ENCODE data around the gene PCSK4.

PCSK4 gene

GRCh38 chr19:1512671-1513498 lies 22.7 kb upstream of the PCSK4 start, which contains the start of gene ADAMTSL5:
Gene ADAMTSL5 (minus strand): TSS chr19:1513019. CDS start chr19:1510943, 2,076 bp downstream.
- TF ChIP-seq CTCF (IDR thresholded peaks at IDR 0.05; ENCODE audit: insufficient read depth, low read length, poor library complexity, severe bottlenecking) = no peak
- peak; percentile 73 for DNase-seq (ENCODE audit: extremely low read depth, insufficient read length)
- H3K27me3 ChIP-seq (replicated peaks; ENCODE audit: control insufficient read depth, insufficient read depth, low read length) = no peaks in the 10 kb centered on the region; the same call in 1 of the 2 replicates
- no peaks in the 10 kb centered on the region for H3K36me3 ChIP-seq (ENCODE audit: control insufficient read depth, insufficient read depth, low read length)
- peak within 1 kb of the TSS; percentile 59 for H3K4me3 ChIP-seq (replicated peaks; ENCODE audit: low read depth, low read length)

GRCh38 chr19:1511318-1512317 lies 21.5 kb upstream of the PCSK4 start:
- Histone ChIP-seq H3K4me3 (replicated peaks; ENCODE audit: low read depth, low read length) (no peak overlapping the region), H3K36me3 (ENCODE audit: control insufficient read depth, insufficient read depth, low read length) (no peaks in the 10 kb centered on the region), H3K27me3 (replicated peaks; ENCODE audit: control insufficient read depth, insufficient read depth, low read length) (no peaks in the 10 kb centered on the region; the same call in 1 of the 2 replicates)
- no peak for DNase-seq (ENCODE audit: extremely low read depth, insufficient read length)
- no peak for TF ChIP-seq CTCF (IDR thresholded peaks at IDR 0.05; ENCODE audit: insufficient read depth, low read length, poor library complexity, severe bottlenecking)

GRCh38 chr19:1510807-1511206 lies 20.7 kb upstream of the PCSK4 start:
- Histone ChIP-seq H3K27me3 (replicated peaks; ENCODE audit: control insufficient read depth, insufficient read depth, low read length) (no peaks in the 10 kb centered on the region; the same call in 1 of the 2 replicates), H3K36me3 (ENCODE audit: control insufficient read depth, insufficient read depth, low read length) (no peaks in the 10 kb centered on the region), H3K4me3 (replicated peaks; ENCODE audit: low read depth, low read length) (no peak overlapping the region)
- no peak for DNase-seq (ENCODE audit: extremely low read depth, insufficient read length)
- no peak for TF ChIP-seq CTCF (IDR thresholded peaks at IDR 0.05; ENCODE audit: insufficient read depth, low read length, poor library complexity, severe bottlenecking)

- Histone ChIP-seq H3K4me3 (replicated peaks; ENCODE audit: low read depth, low read length) (no peak overlapping the region), H3K36me3 (ENCODE audit: control insufficient read depth, insufficient read depth, low read length) (no peaks in the 10 kb centered on the region), H3K27me3 (replicated peaks; ENCODE audit: control insufficient read depth, insufficient read depth, low read length) (no peaks in the 10 kb centered on the region; the same call in 1 of the 2 replicates)
- no peak for TF ChIP-seq CTCF (IDR thresholded peaks at IDR 0.05; ENCODE audit: insufficient read depth, low read length, poor library complexity, severe bottlenecking)
- no peak for DNase-seq (ENCODE audit: extremely low read depth, insufficient read length)
Measured at GRCh38 chr19:1510442-1510806, 20.3 kb upstream of the PCSK4 start.

GRCh38 chr19:1509602-1510441 lies 19.7 kb upstream of the PCSK4 start:
- no peak for TF ChIP-seq CTCF (IDR thresholded peaks at IDR 0.05; ENCODE audit: insufficient read depth, low read length, poor library complexity, severe bottlenecking)

More at GRCh38 chr19:1509602-1510441, 19.7 kb upstream of the PCSK4 start:
- no peaks in the 10 kb centered on the region for H3K36me3 ChIP-seq (ENCODE audit: control insufficient read depth, insufficient read depth, low read length)
- DNase-seq (ENCODE audit: extremely low read depth, insufficient read length) = no peak
- no peak overlapping the region for H3K4me3 ChIP-seq (replicated peaks; ENCODE audit: low read depth, low read length)
- H3K27me3 ChIP-seq (replicated peaks; ENCODE audit: control insufficient read depth, insufficient read depth, low read length) = no peaks in the 10 kb centered on the region; the same call in 1 of the 2 replicates

All from GM06990 (cell line).